Mesendoderm (in vitro differentiated cells): ENCODE data around the gene CRYL1.
A peak's percentile ranks its signal among the peaks of the same experiment; 100 is the strongest.

Experiments
- DNase-seq: peaks from one replicate; pipeline ENCODE4 v3.0.0; 2013
- H2AK5ac ChIP-seq: 2 replicates; pipeline ENCODE4 v1.6.1; 2013; ENCODE audit warnings: low read length, inconsistent platforms
- H2BK120ac ChIP-seq: 2 replicates; pipeline ENCODE4 v1.6.1; 2013; ENCODE audit warnings: low read depth, mild to moderate bottlenecking, low read length, moderate library complexity, mixed read lengths
- H2BK15ac ChIP-seq: replicated peaks from 2 replicates; pipeline ENCODE4 v1.6.1; 2013; ENCODE audit warnings: low read depth, mild to moderate bottlenecking, moderate library complexity
- H2BK5ac ChIP-seq: 2 replicates; pipeline ENCODE4 v1.6.1; 2013; ENCODE audit warnings: low read length, inconsistent platforms
- H3K18ac ChIP-seq: 2 replicates; pipeline ENCODE4 v1.6.1; 2013; ENCODE audit warnings: mild to moderate bottlenecking, low read length, mixed read lengths
- H3K23ac ChIP-seq: one replicate; pipeline ENCODE4 v1.6.1; 2013; ENCODE audit warnings: low read length
- H3K27ac ChIP-seq: 2 replicates; pipeline ENCODE4 v1.5.1; 2013; ENCODE audit warnings: low read depth, mild to moderate bottlenecking, inconsistent platforms, low read length, moderate library complexity
- H3K27me3 ChIP-seq: 2 replicates; pipeline ENCODE4 v1.6.1; 2013; ENCODE audit warnings: low read length, control low read depth, mild to moderate bottlenecking, inconsistent platforms; ENCODE audit not compliant: insufficient read depth, poor library complexity
- H3K36me3 ChIP-seq: 2 replicates; pipeline ENCODE4 v1.6.1; 2013; ENCODE audit warnings: low read length, inconsistent platforms; ENCODE audit not compliant: control insufficient read depth, insufficient read depth
- H3K4ac ChIP-seq: one replicate; pipeline ENCODE4 v1.6.1; 2013; ENCODE audit warnings: low read depth, mild to moderate bottlenecking, low read length, moderate library complexity
- H3K4me1 ChIP-seq: 2 replicates; pipeline ENCODE4 v1.6.1; 2013; ENCODE audit warnings: low read depth, low read length, inconsistent platforms; ENCODE audit not compliant: control insufficient read depth
- H3K4me2 ChIP-seq: 2 replicates; pipeline ENCODE4 v1.6.1; 2013; ENCODE audit warnings: low read length
- H3K4me3 ChIP-seq: 2 replicates; pipeline ENCODE4 v1.5.1; 2013; ENCODE audit warnings: mild to moderate bottlenecking, low read length
- H3K56ac ChIP-seq: one replicate; pipeline ENCODE4 v1.6.1; 2013; ENCODE audit warnings: low read length
- H3K79me1 ChIP-seq: 2 replicates; pipeline ENCODE4 v1.6.1; 2013; ENCODE audit warnings: low read length, inconsistent platforms
- H3K79me2 ChIP-seq: 2 replicates; pipeline ENCODE4 v1.6.1; 2013; ENCODE audit warnings: mild to moderate bottlenecking, low read length; ENCODE audit not compliant: control insufficient read depth, insufficient read depth
- H3K9ac ChIP-seq: 2 replicates; pipeline ENCODE4 v1.6.1; 2013; ENCODE audit warnings: low read length, inconsistent platforms
- H4K5ac ChIP-seq: one replicate; pipeline ENCODE4 v1.6.1; 2013; ENCODE audit warnings: low read length
- H4K8ac ChIP-seq: one replicate; pipeline ENCODE4 v1.6.1; 2013; ENCODE audit warnings: low read depth, mild to moderate bottlenecking, control low read depth, low read length, moderate library complexity
- WGBS: extraction: QIAGEN DNeasy Blood & Tissue Kit; methylation state at CpG from one replicate; pipeline ENCODE4 v1.1.7; 2013; ENCODE audit warnings: low lambda C conversion rate, missing lambda C conversion rate; ENCODE audit not compliant: insufficient coverage; ENCODE audit errors: extremely low coverage; 5-methylcytosine and 5-hydroxymethylcytosine counted together

The CRYL1 gene

DNA sequence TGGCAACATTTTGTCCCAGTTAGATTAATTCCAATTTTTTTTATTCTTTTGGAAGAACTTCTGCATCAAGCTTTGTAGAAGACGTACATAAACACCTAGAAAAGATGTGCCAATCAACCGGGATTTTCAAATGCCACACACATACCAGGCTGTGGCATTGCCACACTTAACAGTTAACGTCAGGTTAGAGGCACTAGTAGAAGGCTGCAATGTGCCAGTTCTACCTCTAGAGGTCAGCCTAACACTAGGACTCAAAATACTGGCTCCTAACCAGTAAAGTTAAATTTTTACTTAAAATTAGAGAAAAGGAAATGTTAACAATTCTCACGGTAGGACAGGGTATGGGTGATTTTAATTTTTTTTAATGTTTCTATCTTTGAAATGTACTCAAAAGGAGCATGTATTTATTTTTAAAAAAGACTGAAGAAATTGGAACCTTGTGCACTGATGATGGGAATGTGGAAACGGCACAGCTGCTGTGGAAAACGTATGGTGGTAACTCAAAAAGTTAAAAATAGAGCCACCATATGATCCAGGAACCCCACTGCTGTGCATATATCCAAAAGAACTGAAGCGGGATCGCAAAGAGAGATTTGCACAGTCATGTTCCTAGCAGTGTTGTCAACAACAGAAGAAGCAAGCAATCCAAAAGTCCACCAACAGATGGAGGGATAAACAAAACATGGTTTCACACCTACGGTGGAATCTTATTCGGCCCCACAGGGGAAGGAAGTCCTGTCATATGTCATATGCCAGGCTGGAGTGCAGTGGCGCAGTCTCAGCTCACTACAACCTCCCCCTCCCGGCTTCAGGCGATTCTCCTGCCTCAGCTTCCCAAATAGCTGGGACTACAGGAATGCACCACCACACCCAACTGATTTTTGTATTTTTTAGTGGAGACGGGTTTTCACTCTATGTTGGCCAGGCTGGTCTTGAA lies 30.3 kb downstream of the CRYL1 start:
- H3K4me1 ChIP-seq: no peaks in the 10 kb centered on the region
- no peaks in the 10 kb centered on the region for H3K27me3 ChIP-seq
- no peak overlapping the region for H3K27ac ChIP-seq
- no peak overlapping the region for H3K4me3 ChIP-seq
- peak; percentile 60 for DNase-seq
- H3K79me1 ChIP-seq: no peaks in the 10 kb centered on the region
- H3K4me2 ChIP-seq: no peak overlapping the region
- no peak overlapping the region for H3K18ac ChIP-seq
- H4K8ac ChIP-seq: no peak overlapping the region
- H4K5ac ChIP-seq: no peak overlapping the region
- H3K36me3 ChIP-seq: no peaks in the 10 kb centered on the region
- H2BK120ac ChIP-seq: no peak overlapping the region
- H3K23ac ChIP-seq: no peak overlapping the region
- H3K56ac ChIP-seq: no peak overlapping the region
- no peak overlapping the region for H2BK5ac ChIP-seq
- H3K4ac ChIP-seq: no peak overlapping the region
- H2AK5ac ChIP-seq: no peak overlapping the region
- WGBS: no CpG with 5 or more reads among the region's 14 CpGs
- H3K9ac ChIP-seq: no peak overlapping the region
- H3K79me2 ChIP-seq: no peaks in the 10 kb centered on the region
- no peak overlapping the region for H2BK15ac ChIP-seq

DNA sequence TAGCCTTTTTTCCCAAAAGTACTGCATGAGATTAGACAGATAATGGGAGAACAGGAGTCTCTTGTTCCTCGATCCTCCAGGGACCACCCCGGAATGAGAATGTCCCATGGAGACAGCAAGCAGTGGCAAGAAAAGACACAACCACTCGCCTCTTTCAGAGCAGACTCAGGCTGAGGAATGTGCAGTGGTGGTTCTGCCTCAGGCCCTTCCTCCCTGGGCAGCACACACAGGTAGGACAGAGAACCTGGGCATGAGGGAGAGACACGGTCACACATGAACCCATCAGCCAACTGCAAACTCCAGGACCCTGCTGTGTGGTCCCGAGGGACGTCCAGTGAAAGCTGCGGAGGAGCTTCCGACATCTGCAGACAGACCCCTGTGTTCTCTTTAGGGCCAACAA lies 31.0 kb downstream of the CRYL1 start:
- H3K18ac ChIP-seq: no peak overlapping the region
- no peaks in the 10 kb centered on the region for H3K79me2 ChIP-seq

DNA sequence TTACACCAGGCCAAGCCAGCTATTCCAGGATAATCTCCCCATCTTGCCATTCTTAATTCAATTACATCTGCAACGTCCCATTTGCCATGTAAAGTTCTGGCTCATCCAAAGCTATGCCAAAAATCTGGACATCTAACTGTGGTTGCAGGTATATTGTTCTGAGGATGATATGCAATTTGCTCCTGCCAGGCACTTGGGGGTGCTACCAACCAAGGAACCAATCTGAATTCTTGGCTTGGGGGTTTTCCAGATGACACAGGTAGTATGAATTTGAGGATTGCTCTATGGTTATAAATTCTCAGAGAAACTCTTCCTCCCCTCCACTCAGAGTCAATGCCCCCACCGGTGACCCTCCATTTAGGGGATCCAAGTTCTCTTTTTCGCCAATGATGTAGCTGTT lies 33.0 kb downstream of the CRYL1 start:
- Histone ChIP-seq H3K56ac (no peak overlapping the region), H3K36me3 (no peaks in the 10 kb centered on the region), H3K79me1 (no peaks in the 10 kb centered on the region), H3K4ac (no peak overlapping the region), H4K8ac (no peak overlapping the region), H3K4me1 (no peaks in the 10 kb centered on the region), H3K4me3 (no peak overlapping the region), H3K27ac (no peak overlapping the region), H3K79me2 (no peaks in the 10 kb centered on the region), H3K4me2 (no peak overlapping the region), H2BK120ac (no peak overlapping the region), H3K18ac (no peak overlapping the region), H3K9ac (no peak overlapping the region), H2BK15ac (no peak overlapping the region), H4K5ac (no peak overlapping the region), H2BK5ac (no peak overlapping the region), H3K27me3 (no peaks in the 10 kb centered on the region), H2AK5ac (no peak overlapping the region), H3K23ac (no peak overlapping the region)
- peak; percentile 55 for DNase-seq
- no CpG with 5 or more reads among the region's 3 CpGs for WGBS

More for the DNA sequence above, 31.0 kb downstream of the CRYL1 start:
- WGBS: no CpG with 5 or more reads among the region's 8 CpGs
- no peak overlapping the region for H3K23ac ChIP-seq
- no peak overlapping the region for H2BK120ac ChIP-seq
- no peak overlapping the region for H3K27ac ChIP-seq
- no peak overlapping the region for H3K4me2 ChIP-seq
- no peaks in the 10 kb centered on the region for H3K27me3 ChIP-seq
- H3K4me1 ChIP-seq: no peaks in the 10 kb centered on the region
- no peak overlapping the region for H4K8ac ChIP-seq
- H4K5ac ChIP-seq: no peak overlapping the region
- no peak overlapping the region for H3K9ac ChIP-seq
- DNase-seq: no peak
- H2BK15ac ChIP-seq: no peak overlapping the region
- H3K4me3 ChIP-seq: no peak overlapping the region
- H2BK5ac ChIP-seq: no peak overlapping the region
- H3K79me1 ChIP-seq: no peaks in the 10 kb centered on the region
- no peak overlapping the region for H2AK5ac ChIP-seq
- H3K4ac ChIP-seq: no peak overlapping the region
- no peak overlapping the region for H3K56ac ChIP-seq
- no peaks in the 10 kb centered on the region for H3K36me3 ChIP-seq

DNA sequence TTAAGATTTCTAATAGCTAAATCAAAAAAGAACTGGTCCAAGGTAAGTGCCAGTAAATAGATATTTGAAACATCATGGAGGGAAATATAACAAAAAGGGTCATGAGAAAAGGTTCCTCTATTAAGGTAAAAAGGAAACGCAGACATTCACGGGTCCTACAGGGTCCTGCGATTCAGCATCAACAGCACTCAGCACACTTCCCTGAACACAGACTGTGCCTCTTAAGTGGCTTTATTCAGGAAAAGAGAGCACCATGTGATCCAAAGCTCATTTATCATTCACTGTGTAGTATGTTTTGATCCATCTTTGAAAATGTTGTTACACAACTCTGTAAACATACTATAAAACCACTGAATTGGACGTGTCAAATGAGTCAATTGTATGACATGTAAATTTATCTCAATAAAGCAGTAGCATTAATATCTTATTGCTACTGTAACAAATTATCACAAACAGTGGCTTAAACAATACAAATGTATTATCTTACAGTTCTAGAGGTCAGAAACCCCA lies 33.7 kb downstream of the CRYL1 start:
- H2BK5ac ChIP-seq: no peak overlapping the region
- no peak overlapping the region for H3K56ac ChIP-seq
- H3K4me2 ChIP-seq: no peak overlapping the region
- no peak overlapping the region for H2BK120ac ChIP-seq
- H4K5ac ChIP-seq: no peak overlapping the region
- no peak overlapping the region for H2AK5ac ChIP-seq
- no peaks in the 10 kb centered on the region for H3K36me3 ChIP-seq
- H2BK15ac ChIP-seq: no peak overlapping the region
- no peak overlapping the region for H4K8ac ChIP-seq
- no peak overlapping the region for H3K18ac ChIP-seq
- no peaks in the 10 kb centered on the region for H3K79me1 ChIP-seq
- no peaks in the 10 kb centered on the region for H3K79me2 ChIP-seq
- H3K23ac ChIP-seq: no peak overlapping the region
- no peaks in the 10 kb centered on the region for H3K4me1 ChIP-seq
- no peaks in the 10 kb centered on the region for H3K27me3 ChIP-seq
- H3K4me3 ChIP-seq: no peak overlapping the region
- H3K9ac ChIP-seq: no peak overlapping the region
- DNase-seq: no peak
- no peak overlapping the region for H3K4ac ChIP-seq
- no CpG with 5 or more reads among the region's 4 CpGs for WGBS
- no peak overlapping the region for H3K27ac ChIP-seq

DNA sequence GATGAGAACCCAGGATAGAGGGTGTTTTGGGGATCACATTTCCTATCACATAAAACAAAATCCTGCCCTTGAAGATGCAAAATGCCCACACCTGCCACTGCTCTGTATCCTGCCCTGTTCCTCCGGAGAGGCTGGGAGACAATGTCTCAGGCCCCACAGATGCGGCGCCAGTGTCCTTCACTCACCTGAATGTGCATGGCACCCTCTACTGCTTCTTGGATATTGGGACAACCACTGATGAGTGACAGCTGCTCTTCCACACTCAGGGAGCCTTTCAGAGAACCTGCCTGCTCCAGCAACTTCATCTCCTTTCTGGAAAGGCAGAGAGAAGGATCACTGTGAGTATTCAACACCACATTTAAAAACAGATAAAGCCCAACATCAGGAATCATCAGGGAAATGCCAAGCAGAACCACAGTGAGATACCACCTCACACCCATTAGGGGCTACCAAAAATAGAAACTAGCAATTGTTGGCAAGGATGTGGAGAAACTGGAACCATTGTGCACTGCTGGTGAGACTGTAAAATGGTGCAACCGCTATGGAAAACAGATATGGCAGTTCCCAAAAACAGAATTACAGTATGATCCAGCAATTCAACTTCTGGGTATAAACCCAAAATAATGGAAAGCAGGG lies 36.4 kb downstream of the CRYL1 start:
- Histone ChIP-seq H3K18ac (no peak overlapping the region), H3K27ac (no peak overlapping the region), H3K4me2 (no peak overlapping the region), H4K5ac (no peak overlapping the region), H4K8ac (no peak overlapping the region), H2AK5ac (no peak overlapping the region), H3K9ac (no peak overlapping the region), H3K4me1 (no peaks in the 10 kb centered on the region), H3K4me3 (no peak overlapping the region), H3K79me2 (no peaks in the 10 kb centered on the region), H3K23ac (no peak overlapping the region), H3K4ac (no peak overlapping the region), H2BK5ac (no peak overlapping the region), H3K56ac (no peak overlapping the region), H3K36me3 (no peaks in the 10 kb centered on the region), H2BK15ac (no peak overlapping the region), H3K79me1 (no peaks in the 10 kb centered on the region), H2BK120ac (no peak overlapping the region), H3K27me3 (no peaks in the 10 kb centered on the region)
- DNase-seq: peak; percentile 73
- WGBS: no CpG with 5 or more reads among the region's 4 CpGs
